HG03097 (cell line): ENCODE measurements around the gene CDC6.

Source experiments
- ATAC-seq: cut with Tn5 transposase; IDR thresholded peaks from one replicate; pipeline ENCODE4 v1.9.1; 2021; ENCODE audit not compliant: unreplicated experiment, low FRiP score

CDC6 gene

GRCh38 chr17:40321961-40322357, 34.3 kb downstream of the CDC6 start:
- ATAC-seq: no peak

GRCh38 chr17:40322358-40323315, 35.0 kb downstream of the CDC6 start:
- peak; percentile 30 for ATAC-seq

- no peak for ATAC-seq
These were observed 36.0 kb downstream of the CDC6 start for GRCh38 chr17:40323391-40324381.

DNA sequence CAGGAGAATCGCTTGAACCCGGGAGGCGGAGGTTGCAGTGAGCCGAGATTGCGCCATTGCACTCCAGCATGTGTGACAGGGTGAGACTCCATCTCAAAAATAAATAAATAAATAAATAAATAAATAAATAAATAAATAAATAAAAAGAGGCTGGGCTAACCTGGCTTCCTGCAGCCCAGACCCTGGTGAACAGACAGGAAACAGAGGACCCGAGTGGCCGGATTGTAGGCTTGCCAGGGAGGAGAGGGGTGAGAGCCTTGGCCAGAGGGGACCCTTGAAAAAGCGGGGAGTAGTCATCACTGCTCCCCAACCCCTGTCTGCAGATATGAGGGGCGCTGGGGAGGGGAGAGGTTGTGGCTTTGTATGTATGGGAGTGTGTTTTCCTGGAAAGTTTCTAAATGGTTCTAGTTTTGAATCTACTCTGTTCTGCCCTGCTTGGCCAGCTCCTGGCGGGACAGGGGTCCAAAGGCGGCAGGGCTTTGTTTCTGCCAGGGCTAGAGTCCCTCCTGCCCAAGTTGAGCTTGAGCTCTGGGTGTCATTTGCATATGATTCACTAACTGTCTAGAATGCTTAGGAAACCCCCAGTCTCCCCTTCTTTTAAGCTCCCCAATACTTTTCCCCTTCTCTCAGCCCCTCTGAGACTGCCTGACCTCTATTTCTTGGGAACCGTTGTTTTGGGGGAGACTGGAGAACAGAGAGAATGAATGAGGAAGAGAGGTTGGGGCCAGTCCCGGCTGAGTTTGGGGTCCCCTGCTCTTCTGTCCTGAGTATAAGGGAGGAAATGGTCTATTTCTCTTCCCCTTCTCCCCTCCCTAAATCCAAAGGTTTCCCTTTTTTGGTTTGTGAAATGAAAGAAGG, 37.7 kb downstream of the CDC6 start:
- no peak for ATAC-seq

- ATAC-seq: no peak
These were observed 38.5 kb downstream of the CDC6 start for GRCh38 chr17:40326014-40326831.

GRCh38 chr17:40326832-40327199, 39.1 kb downstream of the CDC6 start:
- ATAC-seq: no peak

- no peak for ATAC-seq
These were observed 39.6 kb downstream of the CDC6 start for GRCh38 chr17:40327244-40327729.

- no peak for ATAC-seq
These were observed 40.2 kb downstream of the CDC6 start for GRCh38 chr17:40327735-40328385.

DNA sequence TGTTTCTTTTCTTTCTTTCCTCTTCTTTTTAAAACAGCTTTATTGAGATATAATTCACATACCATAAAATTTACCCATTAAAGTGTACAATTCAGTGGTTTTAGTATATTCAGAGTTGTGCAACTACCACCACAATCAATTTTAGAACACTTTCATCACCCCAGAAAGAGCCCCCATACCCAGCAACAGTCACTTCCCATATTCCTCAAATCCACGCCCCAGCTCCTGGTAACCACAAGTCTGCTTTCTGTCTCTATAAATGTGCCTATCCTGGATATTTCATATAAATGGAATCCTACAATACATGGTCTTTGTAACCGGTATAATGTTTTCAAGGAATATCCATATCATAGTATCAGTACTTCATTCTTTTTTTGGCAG, 40.7 kb downstream of the CDC6 start:
- no peak for ATAC-seq

DNA sequence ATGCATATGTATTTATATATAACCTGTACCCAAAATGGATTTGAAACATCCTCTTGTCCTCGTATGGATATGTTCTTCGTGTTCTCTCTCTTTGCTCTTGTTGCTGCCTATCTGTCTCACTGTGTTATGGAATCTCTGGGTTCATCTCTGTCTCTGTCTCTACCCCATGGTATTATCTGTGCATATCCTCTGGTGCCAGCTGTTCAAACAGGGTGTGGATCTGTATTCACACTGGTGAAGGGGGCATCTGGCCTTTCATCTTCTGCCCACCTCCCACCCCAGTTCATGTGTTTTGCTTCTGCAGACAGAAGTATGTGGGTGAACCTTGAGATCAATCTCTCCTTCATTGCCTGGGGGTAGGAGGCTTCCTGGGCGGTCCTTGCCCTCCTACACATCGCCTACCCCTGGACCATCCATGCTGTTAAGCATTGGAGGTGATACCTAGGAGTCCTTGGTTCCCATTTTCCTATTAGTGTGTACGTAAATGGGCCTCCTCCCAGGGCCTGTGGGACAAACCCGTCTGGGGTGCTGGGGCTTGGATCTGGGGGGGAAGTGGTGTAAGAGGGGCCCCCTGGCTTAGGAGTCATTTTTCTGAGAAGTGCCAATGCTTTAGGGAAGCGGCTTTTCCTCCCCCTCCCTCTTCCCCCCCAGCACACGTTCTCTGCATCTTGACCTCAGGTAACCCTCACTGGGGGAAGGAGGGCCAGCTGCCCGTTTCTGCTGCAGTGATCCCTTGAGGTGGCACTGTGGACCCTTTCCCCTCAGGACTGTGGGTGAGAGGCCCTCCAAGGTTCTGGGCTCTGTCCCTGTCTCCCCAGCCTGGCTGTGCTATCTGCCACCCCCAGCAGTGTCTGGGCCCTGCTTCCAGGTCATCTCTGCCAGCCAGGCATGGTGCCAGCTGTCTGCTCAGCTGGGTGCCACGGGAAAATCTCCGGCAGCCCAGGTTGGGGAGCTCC, 42.4 kb downstream of the CDC6 start:
- no peak for ATAC-seq

DNA sequence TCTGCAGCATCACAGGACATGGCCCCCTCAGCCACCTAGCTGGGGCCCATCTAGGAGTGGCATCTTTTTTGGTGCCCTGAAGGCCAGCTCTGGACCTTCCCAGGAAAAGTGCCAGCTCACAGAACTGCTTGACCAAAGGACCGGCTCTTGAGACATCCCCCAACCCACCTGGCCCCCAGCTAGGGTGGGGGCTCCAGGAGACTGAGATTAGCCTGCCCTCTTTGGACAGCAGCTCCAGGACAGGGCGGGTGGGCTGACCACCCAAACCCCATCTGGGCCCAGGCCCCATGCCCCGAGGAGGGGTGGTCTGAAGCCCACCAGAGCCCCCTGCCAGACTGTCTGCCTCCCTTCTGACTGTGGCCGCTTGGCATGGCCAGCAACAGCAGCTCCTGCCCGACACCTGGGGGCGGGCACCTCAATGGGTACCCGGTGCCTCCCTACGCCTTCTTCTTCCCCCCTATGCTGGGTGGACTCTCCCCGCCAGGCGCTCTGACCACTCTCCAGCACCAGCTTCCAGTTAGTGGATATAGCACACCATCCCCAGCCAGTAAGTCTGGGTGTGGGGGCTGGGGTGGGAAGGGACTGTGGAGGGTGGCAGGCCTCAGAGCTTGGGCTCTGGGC, 43.3 kb downstream of the CDC6 start:
- ATAC-seq: no peak

DNA sequence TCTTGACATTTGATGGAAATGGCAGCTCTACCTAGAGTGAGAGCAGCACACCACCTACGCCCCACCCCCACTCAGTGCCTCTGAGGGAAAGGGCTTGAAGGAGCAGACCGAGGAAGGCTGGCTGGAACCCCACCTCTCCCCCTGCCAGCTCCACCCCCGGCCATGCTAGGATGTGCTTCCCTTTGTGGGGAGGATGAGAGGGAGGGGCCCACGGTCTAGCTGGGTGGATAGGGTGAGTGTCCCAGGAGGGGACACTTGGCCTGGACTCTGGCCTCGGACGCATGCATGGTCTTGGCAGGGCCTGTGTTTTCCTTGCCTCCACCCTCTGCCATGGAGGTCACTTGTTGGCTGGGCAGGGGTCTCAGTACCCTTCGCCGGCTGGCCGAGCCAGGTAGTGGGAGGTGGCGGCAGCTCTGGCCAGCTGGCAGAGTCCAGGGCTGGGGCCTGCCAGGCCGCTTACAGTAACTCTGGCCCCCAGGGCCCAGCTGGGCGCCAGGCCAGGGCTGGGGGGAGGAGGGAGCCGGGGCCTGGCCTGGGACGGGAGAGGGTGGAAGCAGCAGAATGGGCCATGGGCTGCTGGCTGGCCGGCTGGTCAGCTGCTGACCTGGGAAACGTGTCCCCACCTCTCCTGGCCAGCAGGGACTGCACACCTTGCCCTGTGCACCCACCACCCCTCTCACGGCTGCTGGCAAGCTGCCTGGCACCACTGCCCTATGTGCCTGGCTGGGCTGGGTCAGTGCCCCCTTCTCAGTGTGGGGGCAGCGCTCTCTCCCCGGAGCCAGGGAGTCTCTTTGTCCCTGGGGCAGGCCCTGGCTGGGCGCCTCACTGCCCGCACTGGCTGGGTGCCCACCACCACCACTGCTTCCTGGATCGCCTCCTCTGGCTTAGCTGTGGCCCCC, 44.3 kb downstream of the CDC6 start:
- no peak for ATAC-seq

DNA sequence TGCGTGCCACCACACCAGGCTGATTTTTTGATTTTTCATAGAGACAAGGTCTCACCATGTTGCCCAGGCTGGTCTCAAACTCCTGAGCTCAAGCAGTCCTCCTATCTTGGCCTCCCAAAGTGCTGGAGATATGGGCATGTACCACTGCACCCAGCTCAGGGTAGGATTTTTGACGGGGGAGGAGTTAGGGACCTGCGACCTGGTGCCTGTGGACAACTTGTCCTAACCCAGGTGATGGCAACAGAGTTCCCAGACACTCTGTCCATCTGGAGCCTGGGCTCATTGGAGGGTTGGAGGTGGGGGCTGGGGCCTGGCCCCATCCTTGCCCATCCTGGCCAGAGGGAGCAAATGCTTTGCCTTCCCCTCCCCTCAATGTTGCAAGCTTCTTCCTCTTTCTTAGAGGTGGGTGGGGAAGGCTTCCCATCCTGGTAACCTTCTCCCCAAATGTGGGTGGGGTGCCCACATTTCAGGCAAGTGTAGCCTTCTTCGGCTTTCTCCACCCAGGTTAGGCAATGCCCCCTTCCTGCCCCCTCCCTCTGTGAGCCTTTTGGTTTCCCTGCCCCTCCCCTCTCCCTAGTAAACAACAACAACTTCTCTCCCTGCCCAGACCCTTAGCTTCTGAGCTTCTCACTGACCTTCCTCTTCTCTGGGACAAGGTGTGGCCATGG, 46.2 kb downstream of the CDC6 start:
- no peak for ATAC-seq

DNA sequence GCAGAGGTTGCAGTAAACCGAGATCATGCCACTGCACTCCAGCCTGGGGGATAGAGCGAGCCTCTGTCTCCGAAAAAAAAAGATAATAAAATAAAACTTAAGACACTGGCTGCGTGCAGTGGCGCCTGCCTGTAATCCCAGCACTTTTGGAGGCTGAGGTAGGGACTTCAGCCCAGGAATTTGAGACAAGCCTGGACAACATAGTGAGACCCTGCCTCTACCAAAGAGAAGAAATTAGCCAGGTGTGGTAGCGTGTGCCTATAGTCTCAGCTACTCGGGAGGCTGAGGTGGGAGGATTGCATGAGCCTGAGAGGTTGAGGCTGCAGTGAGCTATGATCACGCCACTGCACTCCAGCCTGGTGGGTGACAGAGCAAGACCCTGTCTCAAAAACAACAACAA, 47.9 kb downstream of the CDC6 start:
- no peak for ATAC-seq

DNA sequence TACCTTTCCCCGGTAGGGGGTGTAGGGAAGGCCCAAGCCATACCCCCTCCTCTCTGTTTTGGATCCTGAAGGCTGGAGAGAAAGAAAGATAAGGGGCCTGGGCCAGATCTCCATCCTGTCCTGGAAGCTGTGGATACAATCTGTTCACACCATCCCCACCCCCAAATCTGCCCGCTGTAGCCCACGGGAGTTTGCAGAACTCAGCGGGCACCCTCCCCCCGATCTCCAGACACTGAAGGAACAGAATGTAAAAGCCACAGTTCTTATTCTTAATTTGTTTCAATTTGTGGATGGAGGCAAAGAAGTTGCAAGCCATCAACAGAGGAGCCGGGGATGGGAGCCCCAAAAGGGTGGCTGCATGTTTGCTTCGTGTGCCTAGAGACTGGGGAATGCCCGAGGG, 49.7 kb downstream of the CDC6 start:
- ATAC-seq: no peak

DNA sequence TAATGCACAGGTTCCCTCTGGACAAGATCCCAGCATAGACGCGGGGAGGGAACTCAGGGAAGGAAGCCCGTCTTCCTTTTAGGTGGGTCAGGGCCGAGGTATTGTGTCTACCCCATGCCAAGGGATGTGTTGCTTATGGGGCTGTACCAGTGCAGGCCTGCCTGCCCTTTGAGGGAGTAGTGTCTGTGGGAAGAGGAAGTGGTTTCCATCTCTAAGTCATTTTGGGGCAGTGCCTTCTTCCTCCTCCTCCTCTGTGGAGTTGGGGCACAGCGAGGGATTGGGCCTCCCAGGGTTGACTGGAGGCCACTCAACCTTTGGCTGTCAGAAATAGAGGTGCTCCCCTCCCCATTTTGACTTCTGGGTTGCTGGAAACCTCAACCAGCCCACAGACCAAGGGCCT, 50.4 kb downstream of the CDC6 start:
- ATAC-seq: no peak
